ENCODE measurements around the gene RYR3.

The RYR3 gene

DNA sequence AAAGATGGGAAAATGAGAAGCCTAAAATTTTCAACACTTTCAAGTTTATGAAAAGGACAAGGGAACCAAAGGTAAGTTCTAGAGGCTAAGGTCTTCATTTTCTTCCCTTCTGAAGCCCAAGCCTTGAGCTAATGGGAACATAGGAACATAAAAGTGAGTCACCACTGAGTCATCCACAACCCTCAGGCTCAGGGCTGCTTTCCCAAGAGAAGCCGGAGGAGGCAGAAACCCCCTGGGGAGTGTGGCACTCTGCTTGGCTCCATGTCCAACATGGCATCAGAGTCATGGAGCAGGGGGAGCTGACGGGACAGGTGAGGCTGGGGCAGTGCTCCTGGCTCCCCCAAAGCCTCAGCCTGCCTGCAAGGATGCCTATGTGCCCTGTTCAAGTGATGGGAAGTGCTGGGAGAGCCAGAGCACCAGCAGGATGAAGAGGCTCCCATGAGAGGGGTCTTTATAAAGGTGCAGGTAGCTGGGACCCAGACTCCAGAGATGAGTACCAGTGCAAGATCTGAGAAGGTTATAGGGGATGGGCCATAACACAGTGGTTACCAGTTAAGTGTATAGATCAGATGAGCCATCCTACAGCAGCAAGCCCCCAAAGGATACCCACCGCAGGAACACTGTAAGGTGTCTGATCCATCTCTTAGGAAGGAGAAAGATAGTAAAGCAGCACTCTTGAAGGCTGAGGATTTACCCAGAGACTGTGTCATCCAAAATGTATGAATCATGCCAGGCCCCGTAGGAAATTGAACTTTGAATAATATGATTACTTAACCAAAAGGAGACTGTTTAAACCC, 31.8 kb upstream of the RYR3 start (continued):
- TF ChIP-seq ZBTB1 (tag by site-specific recombination; IDR thresholded peaks at IDR 0.05) (no peak), ZNF791 (tag by site-specific recombination; IDR thresholded peaks at IDR 0.05) (no peak), ZNF76 (tag by site-specific recombination; IDR thresholded peaks at IDR 0.05; ENCODE audit: borderline replicate concordance, low read depth) (no peak), ZNF350 (tag by site-specific recombination; IDR thresholded peaks at IDR 0.05) (no peak), SETDB1 (IDR thresholded peaks at IDR 0.05; ENCODE audit: insufficient read length, low read length) (no peak), ZNF426 (tag by site-specific recombination; IDR thresholded peaks at IDR 0.05) (no peak), ZNF658 (tag by site-specific recombination; IDR thresholded peaks at IDR 0.05) (no peak), ZNF610 (tag by site-specific recombination; IDR thresholded peaks at IDR 0.05; ENCODE audit: borderline replicate concordance) (no peak), ZNF416 (tag by site-specific recombination; IDR thresholded peaks at IDR 0.05) (no peak), ZNF366 (tag by site-specific recombination; conservative IDR thresholded peaks at IDR 0.05) (0 out of 2 replicates have a peak, but pooled peaks have one; percentile 12), ZSCAN23 (tag by site-specific recombination; IDR thresholded peaks at IDR 0.05) (no peak), YY1 (tag by site-specific recombination; IDR thresholded peaks at IDR 0.05) (no peak), ZNF510 (tag by site-specific recombination; IDR thresholded peaks at IDR 0.05; ENCODE audit: insufficient replicate concordance) (no peak), ZNF157 (tag by site-specific recombination; IDR thresholded peaks at IDR 0.05) (no peak), ZNF629 (tag by site-specific recombination; IDR thresholded peaks at IDR 0.05) (0 out of 2 replicates have a peak, but pooled peaks have one; percentile 38), SP2 (tag by site-specific recombination; IDR thresholded peaks at IDR 0.05) (no peak), ZNF175 (tag by site-specific recombination; IDR thresholded peaks at IDR 0.05) (no peak), KLF8 (tag by site-specific recombination; IDR thresholded peaks at IDR 0.05) (no peak), HOXC10 (CRISPR knock-in tag; IDR thresholded peaks at IDR 0.05) (no peak), ZNF660 (tag by site-specific recombination; IDR thresholded peaks at IDR 0.05) (0 out of 2 replicates have a peak, but pooled peaks have one; percentile 60), ZNF571 (tag by site-specific recombination; IDR thresholded peaks at IDR 0.05) (no peak), ZNF670 (tag by site-specific recombination; IDR thresholded peaks at IDR 0.05; ENCODE audit: low read depth) (no peak), ZNF664 (tag by site-specific recombination; IDR thresholded peaks at IDR 0.05) (no peak), MEIS1 (CRISPR knock-in tag; IDR thresholded peaks at IDR 0.05; ENCODE audit: borderline replicate concordance) (no peak), HOXA7 (CRISPR knock-in tag; IDR thresholded peaks at IDR 0.05; ENCODE audit: borderline replicate concordance) (no peak)
- TF ChIP-seq, protein P1, sequence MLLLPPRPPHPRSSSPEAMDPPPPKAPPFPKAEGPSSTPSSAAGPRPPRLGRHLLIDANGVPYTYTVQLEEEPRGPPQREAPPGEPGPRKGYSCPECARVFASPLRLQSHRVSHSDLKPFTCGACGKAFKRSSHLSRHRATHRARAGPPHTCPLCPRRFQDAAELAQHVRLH (tag by site-specific recombination; IDR thresholded peaks at IDR 0.05): no peak
- TF ChIP-seq, protein P2, sequence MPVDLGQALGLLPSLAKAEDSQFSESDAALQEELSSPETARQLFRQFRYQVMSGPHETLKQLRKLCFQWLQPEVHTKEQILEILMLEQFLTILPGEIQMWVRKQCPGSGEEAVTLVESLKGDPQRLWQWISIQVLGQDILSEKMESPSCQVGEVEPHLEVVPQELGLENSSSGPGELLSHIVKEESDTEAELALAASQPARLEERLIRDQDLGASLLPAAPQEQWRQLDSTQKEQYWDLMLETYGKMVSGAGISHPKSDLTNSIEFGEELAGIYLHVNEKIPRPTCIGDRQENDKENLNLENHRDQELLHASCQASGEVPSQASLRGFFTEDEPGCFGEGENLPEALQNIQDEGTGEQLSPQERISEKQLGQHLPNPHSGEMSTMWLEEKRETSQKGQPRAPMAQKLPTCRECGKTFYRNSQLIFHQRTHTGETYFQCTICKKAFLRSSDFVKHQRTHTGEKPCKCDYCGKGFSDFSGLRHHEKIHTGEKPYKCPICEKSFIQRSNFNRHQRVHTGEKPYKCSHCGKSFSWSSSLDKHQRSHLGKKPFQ (tag by site-specific recombination; IDR thresholded peaks at IDR 0.05): no peak
- TF ChIP-seq, protein P3, sequence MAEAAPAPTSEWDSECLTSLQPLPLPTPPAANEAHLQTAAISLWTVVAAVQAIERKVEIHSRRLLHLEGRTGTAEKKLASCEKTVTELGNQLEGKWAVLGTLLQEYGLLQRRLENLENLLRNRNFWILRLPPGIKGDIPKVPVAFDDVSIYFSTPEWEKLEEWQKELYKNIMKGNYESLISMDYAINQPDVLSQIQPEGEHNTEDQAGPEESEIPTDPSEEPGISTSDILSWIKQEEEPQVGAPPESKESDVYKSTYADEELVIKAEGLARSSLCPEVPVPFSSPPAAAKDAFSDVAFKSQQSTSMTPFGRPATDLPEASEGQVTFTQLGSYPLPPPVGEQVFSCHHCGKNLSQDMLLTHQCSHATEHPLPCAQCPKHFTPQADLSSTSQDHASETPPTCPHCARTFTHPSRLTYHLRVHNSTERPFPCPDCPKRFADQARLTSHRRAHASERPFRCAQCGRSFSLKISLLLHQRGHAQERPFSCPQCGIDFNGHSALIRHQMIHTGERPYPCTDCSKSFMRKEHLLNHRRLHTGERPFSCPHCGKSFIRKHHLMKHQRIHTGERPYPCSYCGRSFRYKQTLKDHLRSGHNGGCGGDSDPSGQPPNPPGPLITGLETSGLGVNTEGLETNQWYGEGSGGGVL (tag by site-specific recombination; IDR thresholded peaks at IDR 0.05): peak; percentile 57; the same call in 1 of the 2 replicates
- TF ChIP-seq, protein P4, sequence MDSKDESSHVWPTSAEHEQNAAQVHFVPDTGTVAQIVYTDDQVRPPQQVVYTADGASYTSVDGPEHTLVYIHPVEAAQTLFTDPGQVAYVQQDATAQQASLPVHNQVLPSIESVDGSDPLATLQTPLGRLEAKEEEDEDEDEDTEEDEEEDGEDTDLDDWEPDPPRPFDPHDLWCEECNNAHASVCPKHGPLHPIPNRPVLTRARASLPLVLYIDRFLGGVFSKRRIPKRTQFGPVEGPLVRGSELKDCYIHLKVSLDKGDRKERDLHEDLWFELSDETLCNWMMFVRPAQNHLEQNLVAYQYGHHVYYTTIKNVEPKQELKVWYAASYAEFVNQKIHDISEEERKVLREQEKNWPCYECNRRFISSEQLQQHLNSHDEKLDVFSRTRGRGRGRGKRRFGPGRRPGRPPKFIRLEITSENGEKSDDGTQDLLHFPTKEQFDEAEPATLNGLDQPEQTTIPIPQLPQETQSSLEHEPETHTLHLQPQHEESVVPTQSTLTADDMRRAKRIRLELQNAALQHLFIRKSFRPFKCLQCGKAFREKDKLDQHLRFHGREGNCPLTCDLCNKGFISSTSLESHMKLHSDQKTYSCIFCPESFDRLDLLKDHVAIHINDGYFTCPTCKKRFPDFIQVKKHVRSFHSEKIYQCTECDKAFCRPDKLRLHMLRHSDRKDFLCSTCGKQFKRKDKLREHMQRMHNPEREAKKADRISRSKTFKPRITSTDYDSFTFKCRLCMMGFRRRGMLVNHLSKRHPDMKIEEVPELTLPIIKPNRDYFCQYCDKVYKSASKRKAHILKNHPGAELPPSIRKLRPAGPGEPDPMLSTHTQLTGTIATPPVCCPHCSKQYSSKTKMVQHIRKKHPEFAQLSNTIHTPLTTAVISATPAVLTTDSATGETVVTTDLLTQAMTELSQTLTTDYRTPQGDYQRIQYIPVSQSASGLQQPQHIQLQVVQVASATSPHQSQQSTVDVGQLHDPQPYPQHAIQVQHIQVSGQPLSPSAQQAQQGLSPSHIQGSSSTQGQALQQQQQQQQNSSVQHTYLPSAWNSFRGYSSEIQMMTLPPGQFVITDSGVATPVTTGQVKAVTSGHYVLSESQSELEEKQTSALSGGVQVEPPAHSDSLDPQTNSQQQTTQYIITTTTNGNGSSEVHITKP (tag by site-specific recombination; IDR thresholded peaks at IDR 0.05): no peak
- TF ChIP-seq, protein P5, sequence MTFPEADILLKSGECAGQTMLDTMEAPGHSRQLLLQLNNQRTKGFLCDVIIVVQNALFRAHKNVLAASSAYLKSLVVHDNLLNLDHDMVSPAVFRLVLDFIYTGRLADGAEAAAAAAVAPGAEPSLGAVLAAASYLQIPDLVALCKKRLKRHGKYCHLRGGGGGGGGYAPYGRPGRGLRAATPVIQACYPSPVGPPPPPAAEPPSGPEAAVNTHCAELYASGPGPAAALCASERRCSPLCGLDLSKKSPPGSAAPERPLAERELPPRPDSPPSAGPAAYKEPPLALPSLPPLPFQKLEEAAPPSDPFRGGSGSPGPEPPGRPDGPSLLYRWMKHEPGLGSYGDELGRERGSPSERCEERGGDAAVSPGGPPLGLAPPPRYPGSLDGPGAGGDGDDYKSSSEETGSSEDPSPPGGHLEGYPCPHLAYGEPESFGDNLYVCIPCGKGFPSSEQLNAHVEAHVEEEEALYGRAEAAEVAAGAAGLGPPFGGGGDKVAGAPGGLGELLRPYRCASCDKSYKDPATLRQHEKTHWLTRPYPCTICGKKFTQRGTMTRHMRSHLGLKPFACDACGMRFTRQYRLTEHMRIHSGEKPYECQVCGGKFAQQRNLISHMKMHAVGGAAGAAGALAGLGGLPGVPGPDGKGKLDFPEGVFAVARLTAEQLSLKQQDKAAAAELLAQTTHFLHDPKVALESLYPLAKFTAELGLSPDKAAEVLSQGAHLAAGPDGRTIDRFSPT (tag by site-specific recombination; IDR thresholded peaks at IDR 0.05): peak; percentile 72

Measured in HEK293 (cell line).